ENCODE data around the gene VENTX.
"Not testable (repeated sequence)": the region's sequence is repeated elsewhere in the genome, so short reads cannot be mapped to it uniquely, and the experiment has no call there.

The VENTX gene

DNA sequence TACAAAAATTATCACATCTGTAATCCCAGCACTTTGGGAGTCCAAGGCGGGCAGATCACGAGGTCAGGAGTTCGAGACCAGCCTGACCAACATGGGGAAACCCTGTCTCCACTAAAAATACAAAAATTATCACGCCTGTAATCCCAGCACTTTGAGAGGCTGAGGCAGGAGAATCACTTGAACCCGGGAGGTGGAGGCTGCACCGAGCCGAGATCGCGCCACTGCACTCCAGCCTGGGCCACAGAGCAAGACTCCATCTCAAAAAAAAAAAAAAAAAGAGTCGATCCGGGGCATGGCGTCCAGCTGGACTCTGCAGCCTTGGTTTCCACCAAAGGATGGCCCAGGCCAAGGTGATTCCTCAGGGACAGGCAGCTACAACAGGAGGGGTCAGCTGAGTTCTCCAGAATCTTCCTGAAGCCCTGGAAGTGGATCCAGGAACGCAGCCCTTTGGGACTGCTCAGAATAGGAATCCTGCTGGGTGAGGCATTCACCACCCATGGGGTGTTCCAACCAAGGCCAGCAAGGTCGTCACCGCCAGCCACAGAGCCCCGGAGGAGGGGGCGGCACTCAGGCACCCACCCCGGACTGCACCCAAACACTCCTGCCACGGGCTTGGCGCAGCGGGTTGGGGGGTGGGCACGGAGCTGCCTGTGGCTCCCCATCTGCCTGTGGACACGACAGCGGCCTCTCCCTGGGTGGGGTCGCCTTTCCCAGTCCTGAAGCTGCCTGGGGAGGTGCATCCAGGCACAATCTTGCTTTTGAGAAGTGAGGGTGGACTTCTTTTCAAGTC lies 19.7 kb upstream of the VENTX start:
- DNase-seq: no peak

GRCh38 chr10:133218891-133219290 lies 18.8 kb upstream of the VENTX start:
- no peak for DNase-seq

DNA sequence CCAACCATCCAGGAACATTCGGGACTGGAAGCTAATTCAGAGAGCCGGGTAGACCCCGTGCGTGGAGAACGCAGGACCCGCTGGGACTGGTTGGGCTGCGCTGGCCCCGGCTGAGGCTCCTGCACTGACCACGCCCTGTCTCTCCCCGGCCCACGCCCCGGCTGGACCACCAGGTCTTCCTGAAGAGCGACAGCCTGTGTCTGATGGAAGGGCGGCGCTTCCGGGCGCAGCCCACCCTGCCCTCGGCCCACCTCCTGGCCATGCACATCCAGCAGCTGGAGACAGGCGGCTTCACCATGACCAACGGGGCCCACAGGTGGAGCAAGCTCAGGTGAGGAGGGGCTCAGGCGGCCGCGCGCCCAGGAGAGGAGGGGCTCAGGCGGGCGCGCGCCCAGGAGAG lies 17.9 kb upstream of the VENTX start:
- DNase-seq: no peak

DNA sequence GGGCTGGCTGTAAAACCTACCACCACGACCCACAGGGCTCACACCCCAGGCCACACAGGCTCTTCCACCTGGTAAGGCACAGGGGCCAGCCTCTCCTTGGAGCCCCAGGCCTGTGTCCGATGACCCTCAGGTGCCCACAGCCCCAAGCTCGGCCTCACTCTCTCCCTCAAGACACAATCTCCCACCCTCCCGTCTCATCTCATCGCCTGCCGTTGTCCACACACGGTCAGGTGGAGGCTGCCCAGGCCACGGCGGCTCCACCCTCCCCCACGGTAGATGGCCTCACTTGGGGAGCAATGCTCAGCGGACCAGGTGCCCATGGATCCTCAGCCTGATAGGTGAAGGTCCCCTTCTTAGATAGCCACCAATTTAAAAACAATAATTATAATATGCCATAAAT lies 16.3 kb upstream of the VENTX start:
- no peak for DNase-seq

DNA sequence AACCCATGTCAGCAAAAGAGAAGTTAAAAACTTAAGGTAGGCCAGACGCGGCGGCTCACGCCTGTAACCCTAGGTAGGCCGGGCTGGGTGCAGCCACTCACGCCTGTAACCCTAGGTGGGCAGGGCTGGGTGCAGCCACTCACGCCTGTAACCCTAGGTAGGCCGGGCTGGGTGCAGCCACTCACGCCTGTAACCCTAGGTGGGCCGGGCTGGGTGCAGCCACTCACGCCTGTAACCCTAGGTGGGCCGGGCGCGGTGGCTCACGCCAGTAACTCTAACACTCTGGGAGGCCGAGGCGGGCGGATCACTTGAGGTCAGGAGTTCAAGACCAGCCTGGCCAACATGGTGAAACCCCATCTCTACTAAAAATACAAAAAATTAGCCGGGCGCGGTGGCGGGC lies 15.9 kb upstream of the VENTX start:
- not testable (repeated sequence) for DNase-seq

DNA sequence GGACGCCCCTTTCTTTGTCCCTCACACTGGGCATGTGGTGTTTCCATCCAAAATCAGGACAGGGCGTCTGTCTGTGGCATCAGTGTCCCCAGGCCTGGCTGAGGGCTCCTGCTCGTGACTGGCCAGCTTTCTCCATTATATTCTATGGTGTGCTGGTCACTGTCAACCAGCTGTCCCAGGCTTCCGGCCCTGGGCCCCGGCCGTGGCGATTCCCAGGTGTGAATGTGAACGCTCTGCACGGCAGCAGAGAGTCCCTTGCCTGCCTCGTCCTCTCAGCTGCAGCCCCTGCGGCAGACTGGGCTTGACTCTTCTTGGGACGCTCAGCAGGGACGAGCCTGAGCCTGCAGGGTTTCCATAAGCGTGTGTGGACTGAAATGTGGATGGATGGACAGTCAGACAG lies 13.6 kb upstream of the VENTX start:
- DNase-seq: no peak

GRCh38 chr10:133224756-133225372 lies 12.8 kb upstream of the VENTX start:
- DNase-seq: no peak

GRCh38 chr10:133225707-133226191 lies 11.9 kb upstream of the VENTX start:
- no peak for DNase-seq

DNA sequence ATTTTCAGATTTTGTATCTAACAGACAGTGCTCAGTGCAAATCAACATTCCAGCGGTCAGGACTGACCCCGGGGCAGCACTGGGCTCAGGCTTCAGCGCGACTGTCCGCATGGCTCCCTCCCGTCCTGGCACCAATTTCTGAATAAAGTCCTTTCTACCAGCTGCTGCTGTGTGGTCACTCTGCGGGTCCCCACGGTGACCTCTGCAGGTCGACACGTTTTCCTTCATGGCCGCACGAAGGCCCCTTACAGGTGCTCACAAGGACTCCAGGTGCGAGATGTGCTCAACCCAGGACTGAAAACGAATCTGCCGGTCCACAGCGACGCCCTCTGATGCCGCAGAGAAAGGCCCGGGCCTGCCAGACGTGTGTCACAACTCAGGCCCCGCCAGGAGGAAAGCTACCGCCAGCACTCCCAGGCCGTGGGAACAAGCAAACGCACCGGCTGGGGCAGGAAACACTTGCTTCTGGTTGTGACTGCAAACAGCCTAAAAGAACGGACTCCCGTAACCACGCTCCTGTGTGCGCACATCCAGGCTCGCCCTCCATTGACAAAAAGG lies 11.3 kb upstream of the VENTX start:
- DNase-seq: no peak

GRCh38 chr10:133227256-133227655 lies 10.4 kb upstream of the VENTX start:
- no peak for DNase-seq

GRCh38 chr10:133229265-133230043 lies 8.2 kb upstream of the VENTX start:
- no peak for DNase-seq

DNA sequence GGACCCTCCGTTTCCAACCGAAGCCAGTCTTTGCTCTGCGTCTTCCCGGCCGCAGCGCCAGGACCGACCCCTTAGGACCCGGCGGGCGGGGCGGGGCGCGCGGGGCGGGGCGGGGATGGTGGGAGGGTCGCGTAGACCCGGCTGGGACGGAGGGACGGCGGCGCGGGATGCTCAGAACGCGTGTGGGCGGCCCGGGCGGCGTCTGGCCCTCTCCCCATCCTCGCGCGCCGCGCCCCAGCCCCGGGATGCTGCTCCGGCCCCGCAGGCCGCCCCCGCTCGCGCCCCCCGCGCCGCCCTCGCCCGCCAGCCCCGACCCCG lies 7.7 kb upstream of the VENTX start, which contains the start of gene UTF1:
Gene UTF1 (plus strand): TSS at position 174 of the 318 bp plus-strand sequence. CDS start 72 bp downstream, at position 246.
- DNase-seq: no peak

DNA sequence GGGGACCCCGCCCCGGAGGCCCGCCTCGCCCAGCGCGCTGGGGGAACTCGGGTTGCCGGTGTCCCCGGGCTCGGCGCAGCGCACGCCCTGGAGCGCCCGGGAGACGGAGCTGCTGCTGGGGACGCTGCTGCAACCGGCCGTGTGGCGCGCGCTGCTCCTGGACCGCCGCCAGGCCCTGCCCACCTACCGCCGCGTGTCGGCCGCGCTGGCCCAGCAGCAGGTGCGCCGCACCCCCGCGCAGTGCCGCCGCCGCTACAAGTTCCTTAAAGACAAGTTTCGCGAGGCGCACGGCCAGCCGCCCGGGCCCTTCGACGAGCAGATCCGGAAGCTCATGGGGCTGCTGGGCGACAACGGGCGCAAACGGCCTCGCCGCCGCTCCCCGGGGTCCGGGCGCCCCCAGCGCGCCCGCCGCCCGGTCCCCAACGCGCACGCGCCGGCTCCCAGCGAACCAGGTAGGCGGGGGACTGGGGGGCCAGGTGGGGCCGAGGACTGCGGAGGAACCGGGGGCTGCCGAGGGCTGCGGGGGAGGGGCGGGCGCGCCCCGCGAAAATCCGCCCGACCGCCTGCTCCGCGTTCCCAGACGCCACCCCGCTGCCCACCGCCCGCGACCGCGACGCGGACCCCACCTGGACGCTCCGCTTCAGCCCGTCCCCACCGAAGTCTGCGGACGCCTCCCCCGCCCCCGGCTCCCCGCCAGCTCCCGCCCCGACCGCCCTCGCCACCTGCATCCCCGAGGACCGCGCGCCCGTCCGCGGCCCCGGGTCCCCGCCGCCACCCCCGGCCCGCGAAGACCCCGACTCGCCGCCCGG lies 7.1 kb upstream of the VENTX start:
- DNase-seq: no peak

DNA sequence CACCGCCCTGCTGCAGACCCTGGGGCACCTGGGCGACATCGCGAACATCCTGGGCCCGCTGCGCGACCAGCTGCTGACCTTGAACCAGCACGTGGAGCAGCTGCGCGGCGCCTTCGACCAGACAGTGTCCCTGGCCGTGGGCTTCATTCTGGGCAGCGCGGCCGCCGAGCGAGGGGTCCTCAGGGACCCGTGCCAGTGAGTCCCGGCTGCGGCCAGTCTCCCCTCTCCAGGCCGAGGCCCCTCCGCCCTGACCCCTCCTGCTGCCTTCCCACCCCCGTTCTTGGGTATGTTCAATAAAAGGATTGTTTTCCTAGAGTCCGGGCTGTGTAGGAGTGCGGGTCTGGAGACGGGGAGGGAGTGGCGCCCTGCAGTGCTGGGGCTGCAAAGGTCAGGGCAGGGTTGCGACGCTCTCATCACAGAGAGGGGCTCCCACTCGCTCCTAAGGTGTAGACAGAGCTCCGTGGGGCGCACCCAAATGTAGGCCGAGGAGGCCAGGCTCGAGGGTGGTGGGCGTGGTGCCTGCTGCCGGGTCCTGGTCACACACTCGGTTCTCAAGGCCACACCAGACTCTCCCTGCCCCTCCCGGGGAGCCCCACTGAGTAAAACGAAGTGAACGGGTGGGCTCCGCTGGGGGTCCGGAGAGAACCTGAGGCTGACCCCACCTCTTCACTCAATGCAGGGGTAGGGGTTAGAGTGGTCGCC lies 6.3 kb upstream of the VENTX start:
- no peak for DNase-seq

- no peak for DNase-seq
These were observed 5.6 kb upstream of the VENTX start for GRCh38 chr10:133231946-133232574.

DNA sequence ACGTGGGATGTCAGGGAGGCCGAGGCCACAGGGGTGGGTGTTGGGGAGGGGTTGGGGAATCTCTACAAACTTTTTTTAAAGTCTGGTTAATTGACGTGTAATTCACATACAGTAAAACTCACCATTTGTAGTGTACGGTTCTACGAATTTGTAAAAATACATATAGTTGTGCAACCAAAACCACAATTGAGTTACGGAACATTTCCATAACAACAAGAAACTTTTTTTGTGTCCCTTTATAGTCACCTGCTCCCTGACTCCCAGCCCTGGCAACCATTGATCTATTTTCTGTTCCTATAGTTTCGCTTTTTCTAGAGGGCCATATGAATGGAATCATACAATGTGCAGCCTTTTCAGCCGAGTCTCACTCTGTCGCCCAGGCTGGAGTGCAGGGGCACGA lies 2.9 kb upstream of the VENTX start:
- DNase-seq: not testable (repeated sequence)

DNA sequence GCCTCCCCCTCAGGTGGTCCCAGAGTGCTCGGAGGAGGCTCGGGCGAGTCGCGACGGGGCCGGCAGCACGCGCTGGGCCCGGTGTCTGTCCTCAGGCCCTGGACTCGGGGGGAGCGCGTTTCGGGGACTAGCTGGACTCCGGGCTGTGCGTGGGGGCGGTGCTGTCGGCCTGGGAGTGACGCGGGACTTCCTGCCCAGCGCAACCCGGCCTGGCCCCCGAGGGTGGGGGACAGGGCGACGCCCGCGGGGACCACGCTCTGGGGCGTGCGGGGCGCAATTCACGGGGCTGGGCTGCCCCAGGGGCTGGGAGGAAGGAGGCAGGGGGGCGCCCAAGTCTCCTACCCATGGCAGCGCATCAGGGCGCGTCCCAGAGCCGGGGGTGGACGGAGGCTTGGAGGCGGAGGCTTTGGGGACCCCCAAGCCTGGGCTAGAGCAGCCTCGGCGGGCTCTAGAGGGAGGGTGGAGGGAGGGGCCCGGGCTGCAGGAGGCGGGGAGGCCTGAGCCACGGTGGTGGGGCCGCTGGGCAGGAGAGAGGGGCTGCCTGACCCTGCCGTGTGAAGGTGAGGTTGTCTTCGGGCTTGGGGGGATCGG lies 2.3 kb upstream of the VENTX start:
- DNase-seq: no peak

- DNase-seq: no peak
These were observed 1.7 kb upstream of the VENTX start for GRCh38 chr10:133235932-133236331.

DNA sequence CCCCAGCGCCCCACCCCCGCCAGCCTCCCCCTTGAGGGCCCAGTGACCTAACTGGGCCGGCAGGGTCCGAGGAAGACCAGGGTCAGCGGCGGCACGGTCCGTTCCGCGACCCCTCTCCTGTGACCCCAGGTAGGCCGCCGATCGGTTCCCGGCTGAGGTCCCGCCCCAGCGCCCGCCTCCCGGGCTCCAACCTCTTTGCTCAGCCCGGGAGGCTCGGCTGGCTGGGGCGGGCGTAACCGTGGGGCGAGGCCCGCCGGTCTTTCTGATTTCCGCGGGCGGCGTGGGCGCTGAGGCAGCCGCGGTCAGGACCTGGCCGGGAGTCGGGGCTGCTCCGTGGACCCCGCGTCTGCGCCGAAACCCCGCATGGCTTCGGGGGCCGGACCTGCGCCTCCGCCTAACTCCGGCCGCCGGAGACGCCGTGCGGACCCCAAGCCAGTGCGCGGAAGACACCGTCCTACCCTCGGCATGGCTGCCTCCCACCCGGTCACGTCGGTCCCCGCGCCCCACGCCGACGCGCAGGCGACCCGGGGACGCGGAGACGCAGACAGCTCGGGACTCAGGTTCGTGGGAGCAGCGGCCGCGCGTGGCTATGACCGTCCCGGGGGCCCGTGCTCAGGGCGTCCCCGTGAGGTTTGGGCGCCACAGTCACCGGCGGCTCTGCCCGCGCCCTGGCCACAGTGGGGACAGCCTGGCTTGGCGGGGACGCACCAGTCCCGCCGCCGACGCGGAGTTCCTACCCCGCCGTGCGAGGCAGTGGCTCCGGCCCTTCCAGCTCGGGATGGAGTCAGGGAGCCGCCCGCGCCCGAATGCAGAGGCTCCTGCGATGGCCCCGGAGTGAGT lies 1.0 kb upstream of the VENTX start:
- DNase-seq: no peak

- DNase-seq: no peak
These were observed 441 bp upstream of the VENTX start for GRCh38 chr10:133237241-133237587.
